WTC11 (cell line): ENCODE measurements around the gene GJB5. TPM values are rescaled to one million over a fixed set of nuclear protein-coding genes. Genes with fewer than 3 reads are reported as not detected.

Experiments
- ATAC-seq: fragments of 200-7000 bp; cut with Tn5 transposase; 2 replicates; pipeline ENCODE4 v1.10.0; 2021; ENCODE audit warnings: mild to moderate bottlenecking, moderate library complexity
- CTCF ChIA-PET: fragments of 300-600 bp; sonication (Branson Sonifier 250); formaldehyde crosslinking; loops from one replicate; lab custom pipeline; 2021; ENCODE audit warnings: antibody characterized with exemption; lab: Charles Lee
- POLR2A ChIA-PET: fragments of 350-600 bp; sonication (Branson Sonifier 250); formaldehyde crosslinking; loops from one replicate; lab custom pipeline; 2021; ENCODE audit warnings: antibody characterized with exemption; lab: Charles Lee
- DNase-seq: peaks from one replicate; pipeline ENCODE4 v3.0.0; 2021; ENCODE audit warnings: low spot score
- H3K27ac Mint-ChIP-seq: 2 replicates; pipeline ENCODE4 v1.8.0; 2021; ENCODE audit warnings: mixed read lengths
- H3K27me3 Mint-ChIP-seq: 2 replicates; pipeline ENCODE4 v1.8.0; 2021; ENCODE audit warnings: low read depth, mild to moderate bottlenecking, moderate library complexity, mixed read lengths
- H3K36me3 Mint-ChIP-seq: 2 replicates; pipeline ENCODE4 v1.8.0; 2021; ENCODE audit warnings: mixed read lengths
- H3K4me1 Mint-ChIP-seq: 2 replicates; pipeline ENCODE4 v1.8.0; 2022; ENCODE audit warnings: mixed read lengths
- H3K4me3 Mint-ChIP-seq: 2 replicates; pipeline ENCODE4 v1.8.0; 2021; ENCODE audit warnings: mild to moderate bottlenecking, moderate library complexity, mixed read lengths
- H3K9me3 Mint-ChIP-seq: 2 replicates; pipeline ENCODE4 v1.8.0; 2021; ENCODE audit warnings: mixed read lengths
- ARID4B ChIP-seq: sonication (generic); formaldehyde crosslinking; IDR thresholded peaks from 2 replicates; pipeline ENCODE4 v1.8.0; 2023; ENCODE audit warnings: missing genetic modification reagents, mild to moderate bottlenecking, borderline replicate concordance
- E2F1 ChIP-seq: sonication (generic); formaldehyde crosslinking; IDR thresholded peaks from 2 replicates; pipeline ENCODE4 v1.8.0; 2022; ENCODE audit warnings: mild to moderate bottlenecking, missing genetic modification reagents
- ETV6 ChIP-seq: sonication (generic); formaldehyde crosslinking; IDR thresholded peaks from 2 replicates; pipeline ENCODE4 v1.8.1; 2022; ENCODE audit warnings: mild to moderate bottlenecking, missing genetic modification reagents
- HMGA2 ChIP-seq: fragments of 250-450 bp; sonication (Bioruptor Pico); IDR thresholded peaks from 2 replicates; pipeline ENCODE4 v1.4.0; 2021; ENCODE audit warnings: mild to moderate bottlenecking, moderate library complexity
- HMGXB4 ChIP-seq: sonication (generic); formaldehyde crosslinking; IDR thresholded peaks from 2 replicates; pipeline ENCODE4 v1.8.1; 2023; ENCODE audit warnings: mild to moderate bottlenecking, moderate library complexity, missing genetic modification reagents
- MLX ChIP-seq: sonication (generic); formaldehyde crosslinking; IDR thresholded peaks from 2 replicates; pipeline ENCODE4 v1.8.1; 2023; ENCODE audit warnings: mild to moderate bottlenecking, missing genetic modification reagents, moderate library complexity
- MXD4 ChIP-seq: fragments of 250-450 bp; sonication (Bioruptor Pico); IDR thresholded peaks from 2 replicates; pipeline ENCODE4 v1.8.0; 2021; ENCODE audit warnings: mild to moderate bottlenecking, moderate library complexity, borderline replicate concordance
- SP1 ChIP-seq: sonication (generic); formaldehyde crosslinking; conservative IDR thresholded peaks from 2 replicates; pipeline ENCODE4 v1.8.1; 2022; ENCODE audit warnings: missing genetic modification reagents
- ZNF532 ChIP-seq: fragments of 250-450 bp; sonication (Bioruptor Pico); IDR thresholded peaks from 2 replicates; pipeline ENCODE4 v1.9.0; 2021; ENCODE audit warnings: mild to moderate bottlenecking, borderline replicate concordance
- total RNA-seq: library from RNA; stranded (reverse); gene quantifications from 3 replicates; pipeline ENCODE4 v1.2.3, GENCODE V29; 2021

GJB5 gene
- total RNA-seq, 1 experiment from 2014 or later, result 0.55 TPM

GRCh38 chr1:34712007-34712688, 42.7 kb upstream of the GJB5 start (continued):
- no peak for TF ChIP-seq ZNF532 (CRISPR knock-in tag)
- TF ChIP-seq ETV6, result no peak
- no peak for TF ChIP-seq SP1 (CRISPR knock-in tag)
- TF ChIP-seq MLX (CRISPR knock-in tag), result no peak
- no peak for TF ChIP-seq HMGA2
- no peak for TF ChIP-seq HMGXB4 (CRISPR knock-in tag)
- TF ChIP-seq MXD4 (CRISPR knock-in tag), result no peak
- TF ChIP-seq ARID4B (CRISPR knock-in tag), result no peak
- TF ChIP-seq, all 79 proteins: peak for 0

- ChIA-PET CTCF (interaction anchor here (1.0 kb wide), 1 partner anchor 13 kb away, joined by 3 read pairs; no protein-coding TSS in a partner anchor), POLR2A (interaction anchor here (0.6 kb wide), 1 partner anchor 1601 kb away, joined by 3 read pairs; no protein-coding TSS in a partner anchor)
- Mint-ChIP-seq H3K27ac (no peak overlapping the region), H3K9me3 (peaks cover 13% of the 10 kb centered on the region), H3K36me3 (no peaks in the 10 kb centered on the region), H3K27me3 (peaks cover 23% of the 10 kb centered on the region), H3K4me3 (no peak overlapping the region), H3K4me1 (no peaks in the 10 kb centered on the region)
- ATAC-seq, result no peak
- DNase-seq, result no peak
- no peak for TF ChIP-seq ZNF532 (CRISPR knock-in tag)
- no peak for TF ChIP-seq E2F1 (CRISPR knock-in tag)
These were observed 41.4 kb upstream of the GJB5 start for GRCh38 chr1:34713443-34713842.
